Measurements from ENCODE around the gene SMURF2.

GRCh38 chr17:64503821-64504768, 158.0 kb downstream of the SMURF2 start:
- TF ChIP-seq, protein P1, sequence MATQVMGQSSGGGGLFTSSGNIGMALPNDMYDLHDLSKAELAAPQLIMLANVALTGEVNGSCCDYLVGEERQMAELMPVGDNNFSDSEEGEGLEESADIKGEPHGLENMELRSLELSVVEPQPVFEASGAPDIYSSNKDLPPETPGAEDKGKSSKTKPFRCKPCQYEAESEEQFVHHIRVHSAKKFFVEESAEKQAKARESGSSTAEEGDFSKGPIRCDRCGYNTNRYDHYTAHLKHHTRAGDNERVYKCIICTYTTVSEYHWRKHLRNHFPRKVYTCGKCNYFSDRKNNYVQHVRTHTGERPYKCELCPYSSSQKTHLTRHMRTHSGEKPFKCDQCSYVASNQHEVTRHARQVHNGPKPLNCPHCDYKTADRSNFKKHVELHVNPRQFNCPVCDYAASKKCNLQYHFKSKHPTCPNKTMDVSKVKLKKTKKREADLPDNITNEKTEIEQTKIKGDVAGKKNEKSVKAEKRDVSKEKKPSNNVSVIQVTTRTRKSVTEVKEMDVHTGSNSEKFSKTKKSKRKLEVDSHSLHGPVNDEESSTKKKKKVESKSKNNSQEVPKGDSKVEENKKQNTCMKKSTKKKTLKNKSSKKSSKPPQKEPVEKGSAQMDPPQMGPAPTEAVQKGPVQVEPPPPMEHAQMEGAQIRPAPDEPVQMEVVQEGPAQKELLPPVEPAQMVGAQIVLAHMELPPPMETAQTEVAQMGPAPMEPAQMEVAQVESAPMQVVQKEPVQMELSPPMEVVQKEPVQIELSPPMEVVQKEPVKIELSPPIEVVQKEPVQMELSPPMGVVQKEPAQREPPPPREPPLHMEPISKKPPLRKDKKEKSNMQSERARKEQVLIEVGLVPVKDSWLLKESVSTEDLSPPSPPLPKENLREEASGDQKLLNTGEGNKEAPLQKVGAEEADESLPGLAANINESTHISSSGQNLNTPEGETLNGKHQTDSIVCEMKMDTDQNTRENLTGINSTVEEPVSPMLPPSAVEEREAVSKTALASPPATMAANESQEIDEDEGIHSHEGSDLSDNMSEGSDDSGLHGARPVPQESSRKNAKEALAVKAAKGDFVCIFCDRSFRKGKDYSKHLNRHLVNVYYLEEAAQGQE (IDR thresholded peaks at IDR 0.05; ENCODE audit: low read depth): no peak
- TF ChIP-seq TAF1 (IDR thresholded peaks at IDR 0.05; ENCODE audit: low read depth) (no peak), NFIC (IDR thresholded peaks at IDR 0.05) (no peak), EP300 (IDR thresholded peaks at IDR 0.05; ENCODE audit: borderline replicate concordance) (no peak), EGR1 (IDR thresholded peaks at IDR 0.05) (no peak), RAD21 (IDR thresholded peaks at IDR 0.05; ENCODE audit: low read depth) (no peak), CEBPB (IDR thresholded peaks at IDR 0.05) (no peak), FOXM1 (IDR thresholded peaks at IDR 0.05; ENCODE audit: borderline replicate concordance, low read depth) (no peak), CREB1 (IDR thresholded peaks at IDR 0.05; ENCODE audit: low read depth) (no peak), TCF12 (IDR thresholded peaks at IDR 0.05; ENCODE audit: low read depth) (no peak), USF1 (IDR thresholded peaks at IDR 0.05) (no peak)
- TF ChIP-seq, protein P2, sequence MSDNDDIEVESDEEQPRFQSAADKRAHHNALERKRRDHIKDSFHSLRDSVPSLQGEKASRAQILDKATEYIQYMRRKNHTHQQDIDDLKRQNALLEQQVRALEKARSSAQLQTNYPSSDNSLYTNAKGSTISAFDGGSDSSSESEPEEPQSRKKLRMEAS (IDR thresholded peaks at IDR 0.05): no peak
